B cell (primary cell): ENCODE data around the gene ZNF618. TPM values are rescaled to one million over a fixed set of nuclear protein-coding genes. Genes with fewer than 3 reads are reported as not detected.

ENCODE experiments used
- ATAC-seq: fragments of 200-7000 bp; cut with Tn5 transposase; one replicate; pipeline ENCODE4 v1.10.0; 2021; ENCODE audit warnings: low read depth, mild to moderate bottlenecking, moderate number of reproducible peaks, moderate library complexity
- CTCF ChIA-PET: fragments of 350-600 bp; sonication (Branson Sonifier 250); formaldehyde crosslinking; loops from one replicate; lab custom pipeline; 2021; ENCODE audit warnings: antibody characterized with exemption, inconsistent platforms; lab: Charles Lee
- POLR2A ChIA-PET: fragments of 350-600 bp; sonication (Branson Sonifier 250); formaldehyde crosslinking; loops from one replicate; lab custom pipeline; 2021; ENCODE audit warnings: antibody characterized with exemption; lab: Charles Lee
- DNase-seq: peaks from one replicate; pipeline ENCODE4 v3.0.0; 2013
- H2AFZ ChIP-seq: 2 replicates; pipeline ENCODE4 v1.6.1; 2012; ENCODE audit warnings: mild to moderate bottlenecking, low read depth, low read length; ENCODE audit not compliant: insufficient read depth, poor library complexity, severe bottlenecking
- H3K27ac ChIP-seq, 2 donors: 1 replicate in 1 of 2; 2 replicates in 1 of 2; pipeline ENCODE4 v1.5.1; 2012 to 2013; ENCODE audit warnings: low read length in 2 of 2, mild to moderate bottlenecking in 2 of 2, moderate library complexity in 1 of 2
- H3K27me3 ChIP-seq, 4 experiments: fragments of 200-600 bp in 1 of 4; sonication (generic) in 1 of 4; replicated peaks in 1 of 4; 1 replicate in 2 of 4; 2 replicates in 2 of 4; pipeline versions ENCODE4 v1.6.1 to v1.7.0; 2013 to 2016; ENCODE audit warnings: low read length in 3 of 4, mild to moderate bottlenecking in 2 of 4, mixed read lengths in 1 of 4, moderate library complexity in 1 of 4; ENCODE audit not compliant: insufficient read depth in 4 of 4, control insufficient read depth in 3 of 4; ENCODE audit errors: control extremely low read depth in 1 of 4
- H3K36me3 ChIP-seq, 2 experiments: replicated peaks in 1 of 2; 1 replicate in 1 of 2; 2 replicates in 1 of 2; pipeline versions ENCODE4 v1.6.1 to v1.7.1; 2013; ENCODE audit warnings: low read length in 1 of 2; ENCODE audit not compliant: insufficient read depth in 2 of 2, control insufficient read depth in 1 of 2; ENCODE audit errors: control extremely low read depth in 1 of 2, extremely low read depth in 1 of 2
- H3K4me1 ChIP-seq, 2 donors: fragments of 200-600 bp in 1 of 2; sonication (generic) in 1 of 2; 1 replicate in 1 of 2; 2 replicates in 1 of 2; pipeline versions ENCODE4 v1.5.1 to v1.6.1; 2013 to 2017; ENCODE audit warnings: low read length in 2 of 2; ENCODE audit not compliant: control insufficient read depth in 2 of 2, insufficient read depth in 2 of 2
- H3K4me2 ChIP-seq: replicated peaks from 2 replicates; pipeline ENCODE3; 2012; ENCODE audit warnings: mild to moderate bottlenecking, low read depth, low read length; ENCODE audit not compliant: poor library complexity, severe bottlenecking
- H3K4me3 ChIP-seq, 5 experiments: fragments of 200-600 bp in 1 of 5; sonication (generic) in 1 of 5; 1 replicate in 3 of 5; 2 replicates in 2 of 5; pipeline versions ENCODE4 v1.5.1 to v1.7.0; 2011 to 2016; ENCODE audit warnings: low read length in 4 of 5, mild to moderate bottlenecking in 4 of 5, low read depth in 2 of 5, control low read depth in 1 of 5, moderate library complexity in 1 of 5; ENCODE audit not compliant: insufficient read depth in 1 of 5; ENCODE audit errors: control extremely low read depth in 1 of 5, extremely low read depth in 1 of 5
- H3K79me2 ChIP-seq: fragments of 200-600 bp; sonication (generic); one replicate; pipeline ENCODE4 v1.6.0; 2016; ENCODE audit warnings: low read length; ENCODE audit not compliant: control insufficient read depth, insufficient read depth
- H3K9ac ChIP-seq: fragments of 200-600 bp; sonication (generic); 2 replicates; pipeline ENCODE4 v1.6.1; 2017; ENCODE audit warnings: mild to moderate bottlenecking, low read length, moderate library complexity
- H3K9me3 ChIP-seq, 3 donors: one replicate each; pipeline versions ENCODE4 v1.6.1 to v1.7.1; 2013; ENCODE audit warnings: low read length in 2 of 3; ENCODE audit not compliant: control insufficient read depth in 2 of 3, insufficient read depth in 1 of 3; ENCODE audit errors: control extremely low read depth in 1 of 3
- H4K20me1 ChIP-seq: 2 replicates; pipeline ENCODE4 v1.6.0; 2012; ENCODE audit warnings: mild to moderate bottlenecking, low read length; ENCODE audit not compliant: insufficient read depth, control insufficient read depth, poor library complexity, severe bottlenecking
- H3K27ac Mint-ChIP-seq: one replicate; pipeline ENCODE4 v1.8.0; 2021; ENCODE audit warnings: mixed read lengths
- H3K27me3 Mint-ChIP-seq: one replicate; pipeline ENCODE4 v1.8.0; 2021; ENCODE audit warnings: mixed read lengths
- H3K4me1 Mint-ChIP-seq: one replicate; pipeline ENCODE4 v1.8.0; 2021; ENCODE audit warnings: mixed read lengths
- H3K4me3 Mint-ChIP-seq: one replicate; pipeline ENCODE4 v1.8.0; 2021; ENCODE audit warnings: mixed read lengths
- H3K9me3 Mint-ChIP-seq: one replicate; pipeline ENCODE4 v1.8.0; 2022; ENCODE audit warnings: mixed read lengths; ENCODE audit not compliant: insufficient read depth
- CTCF ChIP-seq: fragments of 200-600 bp; IDR thresholded peaks from one replicate; pipeline ENCODE4 v1.8.0; 2022; ENCODE audit warnings: antibody characterized with exemption, mild to moderate bottlenecking
- EZH2 ChIP-seq: IDR thresholded peaks from 2 replicates; pipeline ENCODE4 v1.6.1; 2012; ENCODE audit warnings: borderline replicate concordance, low read depth, mild to moderate bottlenecking, moderate library complexity, low read length; ENCODE audit not compliant: insufficient read depth, poor library complexity, severe bottlenecking
- WGBS: methylation state at CpG from one replicate; pipeline ENCODE4 v1.1.5; 2013; ENCODE audit warnings: missing lambda C conversion rate; ENCODE audit not compliant: insufficient coverage; 5-methylcytosine and 5-hydroxymethylcytosine counted together
- intact Hi-C: fragments of 100-400 bp; cut with micrococcal nuclease; formaldehyde crosslinking; loops from one replicate; pipeline ENCODE4 v1.10.0; 2022
- polyA plus RNA-seq: library from polyadenylated mRNA; depleted of rRNA; stranded (reverse); fragments of >200 nt; gene quantifications from 2 replicates; pipeline ENCODE4 v1.2.3, GENCODE V29; 2012
- total RNA-seq, 2 donors: library from RNA; stranded (reverse); fragments of 120-200 nt in 1 of 2; gene quantifications; 1 replicate in 1 of 2; 2 replicates in 1 of 2; pipeline versions ENCODE4 v1.2.3 to v1.2.4, GENCODE V29; 2013 to 2022

Gene ZNF618
- total and polyA plus RNA-seq, 2 donors (not counting 1 experiment from before 2014, with no cell fraction given), result 1.4 to 2.5 TPM

- ChIA-PET CTCF (no interaction called here), POLR2A (no interaction called here)
- Histone ChIP-seq H3K4me1 (no peaks in the 10 kb centered on the region), H3K4me2 (no peak overlapping the region), H3K27me3 (no peaks in the 10 kb centered on the region), H2AFZ (no peak overlapping the region), H3K4me3 (no peak overlapping the region), H3K79me2 (no peaks in the 10 kb centered on the region), H3K9ac (no peak overlapping the region), H4K20me1 (no peaks in the 10 kb centered on the region), H3K27ac (no peak overlapping the region), H3K36me3 (no peaks in the 10 kb centered on the region), H3K9me3 (no peaks in the 10 kb centered on the region)
- no peak overlapping the region for H3K4me3 Mint-ChIP-seq
- ATAC-seq (no peak), DNase-seq (no peak)
- WGBS, result 88% methylated on average over 13 of the region's 17 CpGs
- H3K27me3 Mint-ChIP-seq, result peaks cover 3% of the 10 kb centered on the region
- no peaks in the 10 kb centered on the region for H3K9me3 Mint-ChIP-seq
- no peaks in the 10 kb centered on the region for H3K4me1 Mint-ChIP-seq
- intact Hi-C loops, result no loop called here
- TF ChIP-seq CTCF, result no peak
- TF ChIP-seq EZH2, result no peak
- H3K27ac Mint-ChIP-seq, result no peak overlapping the region
Measured at GRCh38 chr9:113999256-114000062, 123.3 kb downstream of the ZNF618 start.

GRCh38 chr9:114000063-114000454 lies 124.0 kb downstream of the ZNF618 start:
- Histone ChIP-seq H4K20me1 (no peaks in the 10 kb centered on the region), H3K4me3 (no peak overlapping the region), H3K27ac (no peak overlapping the region), H2AFZ (no peak overlapping the region), H3K36me3 (no peaks in the 10 kb centered on the region), H3K4me2 (no peak overlapping the region), H3K9ac (no peak overlapping the region), H3K79me2 (no peaks in the 10 kb centered on the region), H3K27me3 (no peaks in the 10 kb centered on the region), H3K4me1 (no peaks in the 10 kb centered on the region), H3K9me3 (no peaks in the 10 kb centered on the region)
- Mint-ChIP-seq H3K27ac (no peak overlapping the region), H3K27me3 (peaks cover 7% of the 10 kb centered on the region), H3K4me1 (no peaks in the 10 kb centered on the region), H3K4me3 (no peak overlapping the region), H3K9me3 (no peaks in the 10 kb centered on the region)
- ChIA-PET POLR2A (no interaction called here), CTCF (no interaction called here)
- no peak for DNase-seq
- intact Hi-C loops, result no loop called here
- WGBS, result 79% methylated on average over 8 of the region's 13 CpGs
- TF ChIP-seq EZH2, result no peak
- no peak for TF ChIP-seq CTCF
- ATAC-seq, result no peak
